ENCODE results near the gene GDPD5. TPM values are rescaled to one million over a fixed set of nuclear protein-coding genes. Genes with fewer than 3 reads are reported as not detected.

GDPD5 gene
- polyA plus RNA-seq, 3 donors: 4.9 to 39.0 (median 7.6) TPM

DNA sequence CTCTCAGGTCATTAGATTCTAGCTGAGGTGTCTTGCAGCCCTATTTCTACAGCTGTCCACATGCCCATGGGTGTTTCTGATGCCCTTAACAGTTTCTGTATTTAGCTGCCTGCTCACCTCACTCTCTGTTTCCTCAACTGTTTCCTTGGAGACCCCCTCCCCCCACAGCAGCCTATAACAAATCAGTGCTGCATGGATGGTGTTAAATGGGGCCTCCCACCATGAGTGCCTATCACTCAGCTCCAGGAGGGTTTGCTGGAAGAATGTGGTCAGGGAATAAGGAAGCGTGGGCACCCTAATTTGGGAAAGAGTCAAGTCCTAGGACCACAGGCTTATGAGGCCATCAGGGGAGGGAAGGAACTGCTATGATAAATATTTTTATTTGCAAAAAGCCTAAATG is 101.3 kb downstream of the GDPD5 start:
- H3K27ac Mint-ChIP-seq: peak overlapping the region in 3 of 7 donors; percentile 4 to 45 (median 19)
- Histone ChIP-seq H3K9ac (ENCODE audit: insufficient read depth, low read length, poor library complexity, severe bottlenecking) (no peak overlapping the region), H4K20me1 (ENCODE audit: insufficient read depth, low read length) (no peaks in the 10 kb centered on the region), H3K4me3 (replicated peaks in 1 of 3; ENCODE audit: low read depth in 2 of 3, low read length in 3 of 3) (no peak overlapping the region), H3K4me2 (replicated peaks; ENCODE audit: extremely low read depth, low read length, poor library complexity, severe bottlenecking) (no peak overlapping the region), H3K27me3 (ENCODE audit: control insufficient read depth in 2 of 2, insufficient read depth in 2 of 2, low read length in 2 of 2) (peaks cover 11 to 30% of the 10 kb centered on the region in 2 donors), H3K4me1 (ENCODE audit: control insufficient read depth in 1 of 2, insufficient read depth in 2 of 2, low read length in 2 of 2) (peaks cover 12 to 14% of the 10 kb centered on the region in 2 donors), H3K36me3 (replicated peaks in 1 of 2; ENCODE audit: control insufficient read depth in 1 of 2, insufficient read depth in 2 of 2, low read length in 2 of 2) (peaks cover 0 to 18% of the 10 kb centered on the region in 2 donors), H3K27ac (ENCODE audit: low read depth in 1 of 2, low read length in 2 of 2) (no peak overlapping the region), H3K79me2 (ENCODE audit: insufficient read depth, low read length) (no peaks in the 10 kb centered on the region), H3K9me3 (replicated peaks in 1 of 2; ENCODE audit: control insufficient read depth in 1 of 2, insufficient read depth in 1 of 2, low read length in 2 of 2) (peaks cover 11 to 13% of the 10 kb centered on the region in 2 donors), H2AFZ (ENCODE audit: insufficient read depth, low read depth, low read length, poor library complexity, severe bottlenecking) (no peak overlapping the region)
- WGBS (ENCODE audit: insufficient coverage): no CpG with 5 or more reads among the region's 1 CpG
- DNase-seq: no peak
- peaks cover 6 to 19% (median 14%) of the 10 kb centered on the region in 7 donors for H3K9me3 Mint-ChIP-seq
- peaks cover 13% of the 10 kb centered on the region for H3K4me1 Mint-ChIP-seq
- peaks cover 22 to 28% (median 27%) of the 10 kb centered on the region in 3 donors for H3K27me3 Mint-ChIP-seq (ENCODE audit: low read depth in 3 of 3)
- TF ChIP-seq, protein P1, sequence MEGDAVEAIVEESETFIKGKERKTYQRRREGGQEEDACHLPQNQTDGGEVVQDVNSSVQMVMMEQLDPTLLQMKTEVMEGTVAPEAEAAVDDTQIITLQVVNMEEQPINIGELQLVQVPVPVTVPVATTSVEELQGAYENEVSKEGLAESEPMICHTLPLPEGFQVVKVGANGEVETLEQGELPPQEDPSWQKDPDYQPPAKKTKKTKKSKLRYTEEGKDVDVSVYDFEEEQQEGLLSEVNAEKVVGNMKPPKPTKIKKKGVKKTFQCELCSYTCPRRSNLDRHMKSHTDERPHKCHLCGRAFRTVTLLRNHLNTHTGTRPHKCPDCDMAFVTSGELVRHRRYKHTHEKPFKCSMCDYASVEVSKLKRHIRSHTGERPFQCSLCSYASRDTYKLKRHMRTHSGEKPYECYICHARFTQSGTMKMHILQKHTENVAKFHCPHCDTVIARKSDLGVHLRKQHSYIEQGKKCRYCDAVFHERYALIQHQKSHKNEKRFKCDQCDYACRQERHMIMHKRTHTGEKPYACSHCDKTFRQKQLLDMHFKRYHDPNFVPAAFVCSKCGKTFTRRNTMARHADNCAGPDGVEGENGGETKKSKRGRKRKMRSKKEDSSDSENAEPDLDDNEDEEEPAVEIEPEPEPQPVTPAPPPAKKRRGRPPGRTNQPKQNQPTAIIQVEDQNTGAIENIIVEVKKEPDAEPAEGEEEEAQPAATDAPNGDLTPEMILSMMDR (IDR thresholded peaks at IDR 0.05): no peak
- intact Hi-C loops (cut with micrococcal nuclease): no loop called here
- H3K36me3 Mint-ChIP-seq: peaks cover 18 to 26% of the 10 kb centered on the region in 2 donors
- H3K4me3 Mint-ChIP-seq: no peak overlapping the region

DNA sequence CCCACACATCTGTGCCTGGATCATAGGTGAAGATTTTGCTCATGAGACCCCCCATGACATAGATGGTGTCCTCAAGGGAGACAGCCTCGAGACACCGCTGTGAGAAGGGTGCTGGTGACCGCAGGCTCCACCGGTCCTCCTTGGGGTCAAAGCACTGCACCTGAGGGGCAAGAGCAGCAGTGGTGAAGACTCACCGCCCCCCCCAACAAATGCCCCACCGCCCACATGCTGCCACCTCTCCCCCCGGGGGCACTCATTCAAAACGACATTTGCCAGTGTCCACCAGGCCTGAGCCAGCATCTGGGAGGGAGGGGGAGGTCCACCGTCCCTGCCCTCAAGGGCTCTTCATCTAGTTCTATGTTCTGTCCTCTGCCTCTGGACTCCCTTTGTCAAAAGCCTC is 102.0 kb downstream of the GDPD5 start:
- H3K27me3 ChIP-seq (ENCODE audit: control insufficient read depth in 2 of 2, insufficient read depth in 2 of 2, low read length in 2 of 2): peaks cover 5 to 23% of the 10 kb centered on the region in 2 donors
- H3K9ac ChIP-seq (ENCODE audit: insufficient read depth, low read length, poor library complexity, severe bottlenecking): no peak overlapping the region
- peaks cover under 1 to 12% (median 7%) of the 10 kb centered on the region in 7 donors for H3K9me3 Mint-ChIP-seq
- no peaks in the 10 kb centered on the region for H3K79me2 ChIP-seq (ENCODE audit: insufficient read depth, low read length)
- TF ChIP-seq, protein P1 (IDR thresholded peaks at IDR 0.05): no peak
- no peak overlapping the region for H3K4me3 Mint-ChIP-seq
- H3K27me3 Mint-ChIP-seq (ENCODE audit: low read depth in 3 of 3): peaks cover 17 to 22% (median 20%) of the 10 kb centered on the region in 3 donors
- intact Hi-C loops (cut with micrococcal nuclease): no loop called here
- H4K20me1 ChIP-seq (ENCODE audit: insufficient read depth, low read length): no peaks in the 10 kb centered on the region
- no peak overlapping the region for H3K27ac Mint-ChIP-seq
- H3K4me3 ChIP-seq (replicated peaks in 1 of 3; ENCODE audit: low read depth in 2 of 3, low read length in 3 of 3): no peak overlapping the region
- peaks cover 0 to 18% of the 10 kb centered on the region in 2 donors for H3K36me3 ChIP-seq (replicated peaks in 1 of 2; ENCODE audit: control insufficient read depth in 1 of 2, insufficient read depth in 2 of 2, low read length in 2 of 2)
- DNase-seq: no peak
- 91% methylated on average over 6 of the region's 9 CpGs for WGBS (ENCODE audit: insufficient coverage)
- peaks cover 10% of the 10 kb centered on the region in 2 donors for H3K4me1 ChIP-seq (ENCODE audit: control insufficient read depth in 1 of 2, insufficient read depth in 2 of 2, low read length in 2 of 2)
- peaks cover 6% of the 10 kb centered on the region for H3K4me1 Mint-ChIP-seq
- H3K4me2 ChIP-seq (replicated peaks; ENCODE audit: extremely low read depth, low read length, poor library complexity, severe bottlenecking): no peak overlapping the region
- H3K36me3 Mint-ChIP-seq: peaks cover 18 to 19% of the 10 kb centered on the region in 2 donors
- peaks cover 4 to 6% of the 10 kb centered on the region in 2 donors for H3K9me3 ChIP-seq (replicated peaks in 1 of 2; ENCODE audit: control insufficient read depth in 1 of 2, insufficient read depth in 1 of 2, low read length in 2 of 2)
- no peak overlapping the region for H3K27ac ChIP-seq (ENCODE audit: low read depth in 1 of 2, low read length in 2 of 2)
- H2AFZ ChIP-seq (ENCODE audit: insufficient read depth, low read depth, low read length, poor library complexity, severe bottlenecking): no peak overlapping the region
